HG03175 (cell line): ENCODE data around the gene SPDYE18.
"Not testable (repeated sequence)": the region's sequence is repeated elsewhere in the genome, so short reads cannot be mapped to it uniquely, and the experiment has no call there.

ENCODE experiments used
- ATAC-seq: cut with Tn5 transposase; IDR thresholded peaks from one replicate; pipeline ENCODE4 v1.9.1; 2021; ENCODE audit warnings: mild to moderate bottlenecking, moderate library complexity; ENCODE audit not compliant: unreplicated experiment

SPDYE18 gene

GRCh38 chr7:77006127-77007110 is 55.9 kb downstream of the SPDYE18 start:
- not testable (repeated sequence) for ATAC-seq

GRCh38 chr7:77005461-77006057 is 56.8 kb downstream of the SPDYE18 start:
- not testable (repeated sequence) for ATAC-seq

- not testable (repeated sequence) for ATAC-seq
Measured at GRCh38 chr7:77004151-77004550, 58.2 kb downstream of the SPDYE18 start.

GRCh38 chr7:77003241-77003640 is 59.1 kb downstream of the SPDYE18 start:
- ATAC-seq = not testable (repeated sequence)

GRCh38 chr7:77002678-77003233 is 59.6 kb downstream of the SPDYE18 start:
- not testable (repeated sequence) for ATAC-seq

- ATAC-seq = not testable (repeated sequence)
Measured at GRCh38 chr7:77002104-77002503, 60.3 kb downstream of the SPDYE18 start.
